GM18505 (cell line): ENCODE measurements around the gene ALG1.
"Not testable (repeated sequence)": the region's sequence is repeated elsewhere in the genome, so short reads cannot be mapped to it uniquely, and the experiment has no call there.

Source experiments
- ATAC-seq: cut with Tn5 transposase; IDR thresholded peaks from one replicate; pipeline ENCODE4 v1.9.1; 2021; ENCODE audit not compliant: unreplicated experiment
- POLR2A ChIP-seq: IDR thresholded peaks from 4 replicates; pipeline ENCODE4 v1.6.1; 2011; ENCODE audit warnings: borderline replicate concordance; ENCODE audit not compliant: insufficient read depth, insufficient read length; ENCODE audit errors: extremely low read depth

Gene ALG1

DNA sequence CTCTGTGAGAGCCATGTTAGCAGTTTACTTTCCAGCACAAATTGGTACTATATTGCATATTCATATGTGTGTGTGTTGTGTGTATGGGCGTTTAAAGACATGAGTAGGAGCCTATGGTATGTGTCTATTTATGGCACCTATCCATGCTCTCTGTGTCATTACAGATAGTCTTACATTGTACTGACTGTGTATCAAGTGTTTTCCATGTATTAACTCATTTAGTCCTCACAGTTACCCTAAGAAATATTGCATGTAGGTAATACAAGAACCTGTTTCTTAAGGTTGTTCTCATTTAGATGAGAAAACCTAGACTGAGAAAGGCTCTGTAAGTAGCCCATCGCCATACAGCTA, 1.6 kb downstream of the ALG1 start:
- ATAC-seq: no peak
- TF ChIP-seq POLR2A: no peak

DNA sequence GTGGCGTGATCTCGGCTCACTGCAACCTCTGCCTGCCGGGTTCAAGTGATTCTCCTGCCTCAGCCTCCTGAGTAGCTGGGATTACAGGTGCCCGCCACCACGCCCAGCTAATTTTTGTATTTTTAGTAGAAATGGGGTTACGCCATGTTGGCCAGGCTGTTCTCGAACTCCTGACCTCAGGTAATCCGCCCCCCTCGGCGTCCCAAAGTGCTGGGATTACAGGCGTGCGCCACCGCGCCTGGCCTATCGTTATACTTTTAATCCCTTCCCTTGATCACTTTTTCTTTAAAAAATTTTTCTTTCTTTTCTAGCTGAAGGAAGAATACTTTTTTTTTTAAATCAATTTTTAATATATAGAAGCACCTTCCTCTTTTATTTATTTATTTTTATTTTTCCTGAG, 2.1 kb downstream of the ALG1 start:
- not testable (repeated sequence) for ATAC-seq

DNA sequence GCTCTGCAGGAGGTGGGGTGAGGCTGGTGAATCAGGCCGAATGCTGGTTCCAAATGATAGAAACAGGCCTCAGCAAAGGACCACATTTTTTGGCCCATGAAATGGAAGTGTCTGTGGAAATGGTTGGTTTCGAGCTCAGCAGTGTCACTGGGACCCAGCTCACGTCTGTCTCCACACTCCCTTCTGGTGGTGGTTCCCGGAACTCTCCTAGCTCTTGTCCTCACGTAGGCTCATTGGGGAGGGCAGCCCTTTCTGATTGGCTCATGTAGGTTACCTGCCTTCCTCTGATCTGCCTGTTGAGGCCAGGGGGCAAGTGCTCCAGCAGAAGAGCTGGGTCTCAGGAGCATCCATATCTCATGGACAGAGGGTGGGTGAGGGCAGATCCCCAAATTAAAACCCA, 4.0 kb downstream of the ALG1 start:
- ATAC-seq: no peak
- TF ChIP-seq POLR2A: no peak

GRCh38 chr16:5077304-5077703, 5.7 kb downstream of the ALG1 start:
- no peak for TF ChIP-seq POLR2A
- ATAC-seq: no peak

DNA sequence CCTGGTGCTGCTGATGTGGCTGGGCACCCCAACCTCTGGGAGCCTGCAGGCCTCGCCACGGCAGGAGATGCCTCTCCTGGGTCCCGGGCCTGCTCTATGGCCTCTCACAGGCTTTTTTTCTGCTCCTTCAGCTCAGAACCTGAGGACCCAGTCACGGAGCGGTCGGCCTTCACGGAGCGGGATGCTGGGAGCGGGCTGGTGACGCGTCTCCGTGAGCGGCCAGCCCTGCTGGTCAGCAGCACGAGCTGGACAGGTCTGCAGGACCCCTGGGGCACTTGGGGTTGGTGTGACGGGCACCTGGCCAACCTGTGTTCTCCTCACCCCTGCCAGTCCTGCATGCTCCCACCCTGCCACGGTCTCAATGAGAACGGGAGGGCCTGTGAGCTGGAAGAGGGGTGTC, 7.0 kb downstream of the ALG1 start:
- no peak for TF ChIP-seq POLR2A
- no peak for ATAC-seq

- ATAC-seq: not testable (repeated sequence)
Measured at GRCh38 chr16:5080461-5080860, 8.8 kb downstream of the ALG1 start.

DNA sequence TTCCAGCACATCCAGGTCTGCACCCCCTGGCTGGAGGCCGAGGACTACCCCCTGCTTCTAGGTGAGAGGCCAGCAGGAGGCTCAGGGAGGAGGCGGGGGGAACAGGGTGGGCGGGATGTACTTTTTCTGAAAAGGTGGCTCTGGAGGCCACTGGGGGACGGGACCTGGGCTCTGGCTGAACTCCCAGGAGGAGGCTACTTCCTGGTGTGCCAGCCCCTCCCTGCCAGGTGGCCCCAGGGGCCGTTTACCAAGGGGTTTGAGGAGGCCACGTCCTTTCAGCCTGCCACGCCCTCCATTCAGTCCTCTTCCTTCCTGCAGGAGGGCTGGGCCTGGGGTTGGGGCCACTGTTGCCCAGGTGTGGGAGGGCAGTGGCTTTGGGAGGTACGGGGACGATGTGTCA, 9.4 kb downstream of the ALG1 start:
- ATAC-seq: not testable (repeated sequence)

DNA sequence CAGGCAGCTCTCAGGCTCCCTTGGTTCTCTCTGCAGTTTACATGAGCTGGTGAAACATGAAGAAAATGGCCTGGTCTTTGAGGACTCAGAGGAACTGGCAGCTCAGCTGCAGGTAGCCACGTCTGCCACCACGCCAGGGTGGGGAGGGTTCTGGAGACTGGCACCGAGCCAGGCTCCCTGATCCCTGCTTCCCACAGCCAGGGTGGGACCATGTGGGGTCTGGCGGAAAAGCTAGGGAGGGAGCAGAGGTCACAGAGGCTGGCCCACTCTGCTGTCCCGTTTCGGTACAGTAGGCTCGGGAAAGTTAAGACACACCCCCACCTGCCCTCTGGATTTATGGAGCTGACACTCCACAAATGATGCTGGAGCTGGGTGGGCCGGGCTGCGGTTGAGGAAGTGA, 12.0 kb downstream of the ALG1 start:
- not testable (repeated sequence) for ATAC-seq

DNA sequence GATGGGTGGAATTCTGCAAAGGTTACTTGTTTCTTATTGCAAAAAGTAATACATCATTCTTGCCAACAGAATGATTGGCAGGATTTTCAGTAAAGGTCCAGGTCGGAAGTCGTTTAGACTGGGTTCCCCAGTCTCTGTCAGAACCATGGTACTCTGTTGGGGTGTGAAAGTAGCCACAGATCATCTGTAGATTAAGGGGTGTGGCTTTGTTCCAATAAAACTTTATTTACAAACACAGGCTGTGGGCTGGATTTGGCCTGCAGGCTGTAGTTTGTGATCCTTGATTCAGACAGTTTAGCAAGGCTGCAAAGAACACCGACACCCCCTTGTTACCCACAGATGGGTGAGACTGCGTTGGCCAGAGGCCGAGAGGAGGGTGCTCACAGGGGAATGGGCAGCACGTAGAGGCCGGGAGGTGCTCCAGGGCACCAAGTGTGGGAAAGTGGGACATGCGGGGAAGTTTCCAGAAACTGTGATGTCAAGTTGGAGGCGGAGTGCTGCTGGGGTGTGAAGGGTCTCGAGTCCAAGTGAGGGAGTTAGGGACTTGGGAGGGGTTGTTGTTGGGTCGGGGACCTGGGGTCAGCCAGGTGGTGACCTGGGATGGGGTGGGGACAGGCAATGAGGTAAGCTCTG, 12.6 kb downstream of the ALG1 start:
- ATAC-seq: not testable (repeated sequence)

GRCh38 chr16:5084802-5085201, 13.2 kb downstream of the ALG1 start:
- not testable (repeated sequence) for ATAC-seq

GRCh38 chr16:5085716-5086115, 14.1 kb downstream of the ALG1 start:
- ATAC-seq: not testable (repeated sequence)

DNA sequence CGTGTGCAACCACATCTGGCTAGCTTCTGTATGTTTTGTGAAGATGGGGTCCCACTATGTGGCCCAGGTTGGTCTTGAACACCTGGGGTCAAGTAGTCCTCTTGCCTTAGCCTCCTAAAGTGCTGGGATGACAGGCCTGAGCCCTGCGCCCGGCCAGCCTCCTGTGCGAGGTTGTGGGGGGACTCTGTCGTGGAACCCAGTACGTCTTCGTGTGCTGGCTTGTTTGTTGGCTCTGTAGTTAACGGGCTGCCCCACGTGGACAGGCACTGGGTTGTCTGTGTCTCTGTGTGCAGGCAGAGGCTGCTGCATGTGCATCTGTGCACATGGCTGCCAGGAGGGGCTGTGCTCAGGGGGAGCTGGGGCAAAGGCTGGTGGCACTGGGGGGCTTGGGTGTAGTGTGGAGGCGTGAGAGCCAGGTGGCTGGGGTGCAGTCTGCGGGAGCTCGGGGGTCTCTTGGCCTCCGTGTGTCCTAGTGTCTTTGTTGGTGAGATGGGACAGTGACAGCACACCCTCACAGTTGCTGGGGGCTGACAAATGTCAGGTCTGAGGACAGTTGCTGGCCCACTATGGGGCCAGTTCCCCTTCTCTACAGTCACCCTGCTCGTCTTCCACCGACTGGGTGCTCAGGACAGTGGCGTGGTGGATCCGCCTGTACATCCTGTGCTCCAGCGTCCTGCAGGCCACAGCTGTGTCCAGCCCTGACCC, 16.6 kb downstream of the ALG1 start:
- ATAC-seq: not testable (repeated sequence)

GRCh38 chr16:5088936-5089335, 17.3 kb downstream of the ALG1 start:
- not testable (repeated sequence) for ATAC-seq

DNA sequence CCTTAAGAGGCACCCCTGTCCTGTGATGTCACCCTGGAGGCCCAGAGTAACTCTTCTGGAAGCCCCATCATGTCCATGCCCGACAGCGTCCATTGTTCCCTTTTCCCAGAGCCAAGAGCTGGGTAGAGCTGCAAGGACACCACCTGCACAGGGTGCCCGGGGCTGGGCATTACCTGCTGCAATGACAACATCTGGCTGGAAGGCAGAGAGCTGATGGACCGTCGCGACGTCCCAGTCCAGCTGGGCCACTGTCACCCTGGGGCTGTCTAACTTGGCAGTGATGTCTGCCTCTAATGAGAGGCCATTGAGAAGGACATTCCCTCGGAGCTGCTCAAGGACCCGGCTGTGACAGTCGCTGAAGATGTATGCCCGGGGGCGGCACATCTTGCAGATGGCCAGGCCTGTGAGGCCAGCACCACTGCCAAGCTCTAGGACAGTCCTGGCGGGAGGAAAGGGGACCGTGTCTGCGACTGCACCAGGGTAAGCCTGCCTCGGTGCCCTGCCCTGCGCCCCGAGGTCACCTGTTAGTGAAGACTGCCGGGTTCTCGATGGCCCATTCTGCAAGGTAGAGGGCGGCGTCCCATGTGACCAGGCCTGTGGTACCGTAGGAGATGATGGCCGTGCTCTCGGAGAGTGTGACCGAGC, 18.4 kb downstream of the ALG1 start:
- ATAC-seq: not testable (repeated sequence)

DNA sequence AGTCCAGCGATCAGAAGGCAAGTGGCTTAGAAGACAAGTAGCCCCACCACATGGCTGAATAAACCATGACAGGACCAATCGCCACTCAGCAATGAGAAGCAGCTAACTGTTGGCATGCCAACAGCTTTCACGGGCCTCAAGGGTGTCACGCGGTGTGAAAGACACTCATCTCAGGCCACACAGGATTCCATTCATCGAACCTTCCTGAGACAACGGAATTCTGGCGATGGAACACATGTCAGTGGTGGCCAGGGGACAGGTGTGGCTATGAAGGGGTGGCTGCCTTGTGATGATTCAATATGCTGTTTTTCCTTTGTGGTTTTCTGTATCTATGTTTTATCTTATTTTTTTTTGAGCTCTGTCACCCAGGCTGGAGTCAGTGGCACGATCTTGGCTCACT, 18.9 kb downstream of the ALG1 start:
- not testable (repeated sequence) for ATAC-seq

- not testable (repeated sequence) for ATAC-seq
Measured at GRCh38 chr16:5093081-5093480, 21.4 kb downstream of the ALG1 start.

GRCh38 chr16:5093746-5094145, 22.1 kb downstream of the ALG1 start:
- not testable (repeated sequence) for ATAC-seq

DNA sequence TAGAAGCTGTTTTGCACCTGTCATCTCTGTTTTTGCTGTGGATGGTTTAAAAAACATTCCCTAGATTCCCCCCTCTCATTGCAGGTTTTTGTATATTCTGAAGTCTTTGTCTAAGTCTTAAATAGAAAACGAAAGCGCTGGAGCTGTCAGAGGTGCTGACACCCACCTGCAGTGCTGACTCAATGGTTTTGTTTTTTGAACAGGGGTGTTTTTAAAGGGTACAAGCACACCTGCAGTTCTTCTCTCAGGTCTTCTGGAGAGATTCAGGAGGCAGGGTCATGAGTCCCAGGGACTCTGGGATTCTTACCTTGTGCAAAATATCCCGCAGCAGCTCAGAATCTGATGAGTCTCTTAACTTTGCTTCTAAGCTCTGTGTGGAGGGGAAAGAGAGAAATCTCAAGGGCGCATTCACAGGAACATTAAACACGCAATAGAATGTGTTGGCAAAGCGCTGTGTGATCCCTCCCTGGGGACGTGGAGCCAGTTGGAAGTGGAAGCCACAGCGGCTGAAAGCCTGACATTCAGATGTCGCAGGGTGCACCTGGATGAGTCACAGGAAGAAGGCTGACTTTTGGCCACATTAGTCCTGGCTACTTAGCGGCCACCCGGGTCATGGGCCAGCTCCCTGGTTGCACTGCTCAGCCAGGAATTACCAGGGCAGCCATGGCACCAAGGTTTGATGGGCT, 23.6 kb downstream of the ALG1 start:
- ATAC-seq: not testable (repeated sequence)

GRCh38 chr16:5096437-5097060, 24.9 kb downstream of the ALG1 start:
- ATAC-seq: not testable (repeated sequence)

GRCh38 chr16:5097061-5097469, 25.4 kb downstream of the ALG1 start:
- not testable (repeated sequence) for ATAC-seq
